GM19023 (cell line): ENCODE results near the gene FNDC3A.
"Not testable (repeated sequence)": the region's sequence is repeated elsewhere in the genome, so short reads cannot be mapped to it uniquely, and the experiment has no call there.

Experiments
- ATAC-seq: cut with Tn5 transposase; IDR thresholded peaks from one replicate; pipeline ENCODE4 v1.9.1; 2021; ENCODE audit warnings: mild to moderate bottlenecking, moderate library complexity; ENCODE audit not compliant: unreplicated experiment

The FNDC3A gene

GRCh38 chr13:48975101-48975855 lies 434 bp upstream of the FNDC3A start:
- peak; percentile 17 for ATAC-seq

DNA sequence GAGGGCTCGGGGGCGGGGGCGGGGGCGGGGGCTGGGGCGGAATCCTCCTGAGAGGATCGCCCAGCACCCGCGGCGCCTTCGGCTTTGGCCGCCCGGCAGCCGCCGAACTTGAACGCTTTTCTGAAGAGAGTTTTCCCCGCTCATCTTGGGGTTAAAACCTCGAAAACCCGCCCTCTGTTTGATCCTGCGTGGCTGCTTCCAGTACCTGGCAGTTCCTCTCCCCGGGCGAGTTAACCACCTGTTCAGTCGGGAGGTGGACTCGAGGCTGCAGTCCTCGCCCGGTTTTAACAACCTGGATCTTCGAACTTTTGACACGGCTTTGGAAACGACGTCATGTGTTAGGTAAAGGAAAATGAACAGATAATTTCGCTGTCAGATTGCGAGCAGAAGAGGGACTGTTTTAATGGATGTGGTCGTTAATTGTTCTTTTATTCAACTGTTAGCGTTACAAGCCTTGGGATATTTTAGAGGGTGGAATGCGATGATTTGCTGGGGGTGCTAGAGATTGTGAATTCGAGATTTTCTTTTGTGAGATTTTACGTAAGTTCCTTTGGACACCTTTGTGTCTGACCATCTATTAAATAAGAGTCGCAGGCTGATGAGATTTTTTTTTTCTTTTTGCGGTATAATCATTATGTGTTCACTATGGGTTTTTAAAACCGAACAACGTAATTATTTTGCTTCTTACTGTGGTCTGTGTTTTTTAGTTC lies 1.0 kb downstream of the FNDC3A start:
- ATAC-seq, result peak; percentile 16

DNA sequence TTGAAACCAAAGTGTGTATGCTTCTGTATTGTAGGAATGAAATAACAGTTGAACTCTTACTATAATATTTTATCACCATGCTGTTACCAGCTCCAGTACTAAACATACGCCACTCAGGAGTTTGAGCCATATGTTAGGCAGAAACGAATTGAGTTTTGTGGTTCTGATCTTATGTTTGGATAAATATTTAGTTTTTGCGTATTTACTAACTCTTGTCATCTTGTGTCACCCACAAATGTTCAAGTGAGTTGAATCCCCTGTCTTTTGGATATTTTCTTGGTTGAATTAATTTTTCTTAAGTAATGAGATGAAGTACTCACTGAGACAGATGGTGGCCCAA lies 1.5 kb downstream of the FNDC3A start:
- no peak for ATAC-seq

DNA sequence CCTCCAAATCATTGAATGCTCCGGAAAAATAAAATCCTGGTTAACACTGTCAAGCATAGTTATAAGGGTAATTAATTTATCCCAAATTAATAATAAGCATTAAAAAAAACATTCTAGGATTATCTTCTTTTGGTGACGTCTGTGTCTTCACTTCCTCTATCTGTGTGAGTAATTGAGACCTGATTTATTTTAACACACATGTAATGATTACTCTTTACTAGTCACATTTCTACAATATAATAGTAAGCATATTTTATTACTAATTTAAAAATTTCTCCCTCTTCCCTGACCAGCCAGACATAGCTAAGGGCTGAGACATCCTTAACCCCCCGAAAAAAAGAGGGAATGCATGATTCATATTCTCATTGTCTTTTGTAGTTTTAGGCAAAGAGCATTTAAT lies 2.3 kb downstream of the FNDC3A start:
- ATAC-seq, result no peak

DNA sequence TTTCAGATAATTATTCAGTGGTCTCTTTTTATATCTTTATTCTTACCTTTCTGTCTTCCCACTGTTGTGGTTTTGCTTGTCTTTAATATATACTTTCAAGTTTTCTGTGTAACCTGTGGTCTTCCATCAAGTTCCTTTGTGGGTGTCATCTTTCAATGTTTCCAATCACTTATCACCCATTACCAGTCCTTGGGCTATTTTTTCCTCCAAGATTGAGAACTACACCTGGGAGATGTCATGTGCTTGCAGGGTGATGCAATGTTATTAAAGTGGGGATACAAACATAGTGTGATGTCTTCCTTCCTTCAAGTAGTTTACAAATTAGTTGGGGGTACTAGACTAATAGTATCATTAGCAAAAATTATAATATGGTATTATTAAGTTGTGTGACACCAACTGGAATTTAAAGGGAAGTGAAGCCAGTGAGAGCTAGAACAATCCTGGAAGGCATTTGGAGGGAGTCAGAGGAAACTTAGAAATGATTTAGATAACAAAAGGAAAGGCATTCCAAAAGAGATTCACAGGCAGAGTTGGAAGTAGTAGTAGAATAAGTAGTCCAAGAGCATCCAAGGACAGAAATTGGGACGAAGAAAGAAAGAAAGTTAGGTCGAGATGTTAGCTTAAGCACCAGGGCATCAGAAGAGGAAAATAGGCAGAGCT lies 3.4 kb downstream of the FNDC3A start:
- ATAC-seq, result no peak

DNA sequence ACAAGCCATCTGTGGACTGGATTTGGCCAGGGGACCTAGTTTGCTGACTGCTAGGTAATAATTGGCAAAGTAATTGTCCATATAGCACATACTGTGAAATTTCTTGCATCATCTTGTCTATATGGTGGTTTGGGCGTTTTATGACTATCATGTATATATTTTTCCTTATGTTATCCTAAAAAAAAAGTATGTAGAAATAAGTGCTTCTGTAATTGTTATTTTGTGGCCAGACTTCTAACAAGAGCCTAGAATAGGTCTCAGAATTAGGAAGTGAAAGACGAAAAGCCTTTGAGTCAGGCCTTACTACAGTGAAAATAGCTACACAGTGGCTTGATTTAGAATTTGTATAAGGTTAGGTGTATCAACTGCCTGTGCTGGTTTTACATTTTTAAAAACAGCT lies 4.2 kb downstream of the FNDC3A start:
- ATAC-seq, result peak; percentile 30

DNA sequence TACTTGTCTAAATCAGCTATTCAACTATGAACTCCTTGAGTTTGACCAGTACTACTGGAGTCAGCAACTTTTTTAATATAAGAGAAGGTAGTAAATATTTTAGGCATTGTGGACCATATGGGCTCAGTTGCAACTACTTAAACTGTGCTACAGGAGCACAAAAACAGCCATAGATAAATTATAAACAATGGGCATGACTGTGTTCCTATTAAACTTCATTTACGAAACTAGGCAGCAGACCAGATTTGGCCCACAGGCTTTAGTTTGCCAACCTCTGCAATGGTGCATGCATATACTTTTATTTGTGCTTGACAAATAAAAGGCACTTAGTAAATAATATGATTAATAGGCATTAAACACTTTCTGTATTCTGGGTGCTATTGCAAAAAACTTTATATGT lies 7.6 kb downstream of the FNDC3A start:
- no peak for ATAC-seq

GRCh38 chr13:48985756-48986155 lies 10.0 kb downstream of the FNDC3A start:
- ATAC-seq, result no peak

- ATAC-seq, result no peak
Observed at GRCh38 chr13:48990900-48991299, 15.2 kb downstream of the FNDC3A start.

DNA sequence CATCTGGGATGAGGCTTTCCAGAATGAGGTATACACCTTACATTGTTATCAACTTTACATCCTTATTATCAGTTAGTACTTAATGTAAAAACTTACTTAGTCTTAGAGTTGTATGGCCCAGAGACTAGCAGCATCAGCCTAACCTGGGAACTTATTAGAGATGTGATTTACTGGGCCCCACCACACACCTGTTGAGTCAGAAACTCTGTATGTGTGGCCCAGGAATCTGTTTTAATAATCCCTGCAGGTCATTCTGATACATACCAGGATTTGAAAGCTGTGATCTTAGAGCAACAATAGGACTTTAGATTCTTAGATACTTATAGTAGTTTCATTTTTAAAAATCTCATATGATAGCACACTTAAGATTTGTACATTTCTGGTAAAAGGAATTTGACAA lies 17.4 kb downstream of the FNDC3A start:
- no peak for ATAC-seq

- no peak for ATAC-seq
Observed at GRCh38 chr13:48994706-48995105, 19.0 kb downstream of the FNDC3A start.

DNA sequence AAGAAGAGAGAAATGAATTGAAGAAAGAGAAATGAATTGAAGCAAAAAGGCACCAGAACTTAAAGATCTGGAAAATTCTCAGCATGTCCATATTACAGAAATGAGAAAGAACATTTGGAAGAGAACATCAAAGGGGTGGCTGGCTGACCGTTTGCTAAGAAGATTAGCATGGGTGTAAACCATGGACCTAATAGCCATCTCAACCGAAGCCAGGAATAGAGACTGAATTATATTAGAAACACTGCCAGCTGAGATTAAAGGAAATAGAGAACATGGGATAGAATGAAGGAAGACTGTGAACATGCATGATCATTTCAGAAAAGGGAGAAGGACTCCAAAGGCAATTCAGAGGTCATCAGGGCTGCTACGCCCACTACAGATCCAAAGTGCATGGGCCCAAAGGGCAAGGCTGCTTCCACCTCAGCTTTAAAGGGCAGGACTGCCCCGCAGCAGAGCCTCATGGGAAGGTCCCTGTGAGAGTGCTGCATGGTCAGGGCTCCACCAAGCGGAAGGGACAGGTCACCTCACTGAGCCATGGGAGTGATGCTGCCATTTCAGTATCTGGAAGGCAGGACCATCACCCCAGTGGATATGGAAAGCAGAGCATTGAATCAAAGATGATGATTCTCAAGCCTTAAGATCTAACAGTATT lies 23.1 kb downstream of the FNDC3A start:
- ATAC-seq, result no peak

DNA sequence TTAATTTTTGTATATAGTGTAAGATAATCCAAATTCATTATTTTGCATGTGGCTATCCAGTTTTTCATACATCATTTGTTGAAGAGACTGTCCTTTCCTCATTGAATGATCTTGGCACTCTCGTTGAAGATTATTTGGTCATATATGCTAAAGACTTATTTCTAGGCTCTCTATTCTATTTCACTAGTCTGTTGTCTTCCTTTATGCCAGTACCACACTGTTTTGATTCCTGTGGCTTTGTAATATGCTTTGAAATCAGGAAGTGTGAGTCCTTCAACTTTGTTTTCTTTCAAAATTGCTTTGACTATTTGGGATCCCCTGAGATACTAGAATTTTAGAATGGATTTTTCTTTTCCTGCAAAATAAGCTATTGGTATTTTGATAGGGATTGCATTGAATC lies 24.5 kb downstream of the FNDC3A start:
- ATAC-seq, result no peak

DNA sequence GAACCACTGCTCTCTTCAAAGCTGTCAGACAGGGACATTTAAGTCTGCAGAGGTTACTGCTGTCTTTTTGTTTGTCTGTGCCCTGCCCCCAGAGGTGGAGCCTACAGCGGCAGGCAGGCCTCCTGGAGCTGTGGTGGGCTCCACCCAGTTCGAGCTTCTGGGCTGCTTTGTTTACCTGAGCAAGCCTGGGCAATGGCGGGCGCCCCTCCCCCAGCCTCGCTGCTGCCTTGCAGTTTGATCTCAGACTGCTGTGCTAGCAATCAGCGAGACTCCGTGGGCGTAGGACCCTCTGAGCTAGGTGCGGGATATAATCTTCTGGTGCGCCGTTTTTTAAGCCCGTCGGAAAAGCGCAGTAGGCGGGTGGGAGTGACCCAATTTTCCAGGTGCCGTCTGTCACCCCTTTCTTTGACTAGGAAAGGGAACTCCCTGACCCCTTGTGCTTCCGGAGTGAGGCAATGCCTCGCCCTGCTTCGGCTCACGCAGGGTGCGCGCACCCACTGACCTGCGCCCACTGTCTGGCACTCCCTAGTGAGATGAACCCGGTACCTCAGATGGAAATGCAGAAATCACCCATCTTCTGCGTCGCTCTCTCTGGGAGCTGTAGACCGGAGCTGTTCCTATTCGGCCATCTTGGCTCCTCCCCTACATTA lies 43.4 kb downstream of the FNDC3A start:
- not testable (repeated sequence) for ATAC-seq

- ATAC-seq, result no peak
Observed at GRCh38 chr13:49020328-49020727, 44.6 kb downstream of the FNDC3A start.

GRCh38 chr13:49020940-49021553 lies 45.3 kb downstream of the FNDC3A start:
- ATAC-seq, result no peak

DNA sequence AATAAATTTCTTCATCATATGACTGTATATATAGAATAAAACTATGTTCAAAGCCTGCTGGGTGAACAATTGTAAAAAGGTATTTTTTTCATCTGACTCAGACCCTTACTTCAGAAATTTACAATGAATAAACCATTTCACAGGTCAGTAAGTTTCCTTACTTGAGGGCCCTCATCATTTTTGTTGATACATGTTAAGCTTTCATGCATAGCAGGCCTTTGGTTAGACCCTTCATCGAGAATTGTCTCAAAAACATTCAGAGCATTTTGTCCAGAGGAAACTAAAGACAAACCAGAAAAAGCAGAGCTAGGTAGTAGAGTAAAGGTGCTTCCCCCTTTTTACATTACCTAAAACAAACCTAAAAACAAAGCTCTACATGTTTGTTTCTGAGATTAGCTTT lies 46.2 kb downstream of the FNDC3A start:
- ATAC-seq, result no peak

DNA sequence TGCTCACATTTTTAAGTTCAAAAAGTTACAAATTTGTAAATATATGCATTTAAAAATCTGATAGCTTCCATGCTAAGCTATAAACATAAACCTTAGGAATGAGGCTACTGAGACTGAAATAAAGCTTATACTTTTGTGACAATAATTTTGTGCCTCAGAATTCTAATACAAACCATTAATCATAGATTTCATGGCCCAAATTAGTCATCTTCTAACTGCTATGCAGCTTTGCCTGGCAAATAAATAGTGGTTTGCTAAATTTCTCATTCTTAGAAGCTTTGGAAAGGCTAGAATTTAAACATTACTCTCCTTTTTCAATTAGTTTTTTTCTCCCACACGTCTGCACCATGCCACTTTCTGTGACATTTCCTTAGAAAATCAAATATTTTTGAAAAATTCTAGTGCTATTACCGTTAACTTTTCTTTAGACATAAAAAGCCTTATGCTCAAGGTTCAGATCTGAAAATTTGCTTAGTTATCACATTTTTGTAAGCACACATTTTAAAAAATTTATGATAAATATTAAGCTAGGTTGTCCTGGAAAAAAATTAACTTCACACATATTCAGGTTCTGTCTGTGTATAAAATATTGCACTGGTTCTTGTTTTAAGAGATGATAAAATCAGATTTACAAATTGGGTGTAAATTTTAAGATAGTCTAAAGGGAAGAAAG lies 46.9 kb downstream of the FNDC3A start:
- no peak for ATAC-seq

DNA sequence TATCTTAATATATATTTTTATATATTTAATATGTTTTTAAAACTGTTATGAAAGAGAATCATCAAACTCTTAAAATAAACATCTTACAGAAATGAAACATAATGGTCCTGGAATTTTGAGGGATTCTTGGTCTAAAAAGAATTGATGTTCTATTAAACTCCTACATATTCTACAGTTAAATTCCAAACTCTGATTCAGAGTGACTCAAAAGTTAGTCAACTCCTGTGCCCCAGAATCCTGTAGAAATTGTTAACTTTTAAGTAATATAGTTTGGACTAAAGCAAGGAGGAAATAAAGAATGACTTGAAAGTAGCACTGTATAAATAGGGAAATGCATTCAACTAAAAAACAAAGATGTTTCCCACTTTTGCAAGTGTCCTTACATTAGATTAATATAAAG lies 47.7 kb downstream of the FNDC3A start:
- no peak for ATAC-seq

DNA sequence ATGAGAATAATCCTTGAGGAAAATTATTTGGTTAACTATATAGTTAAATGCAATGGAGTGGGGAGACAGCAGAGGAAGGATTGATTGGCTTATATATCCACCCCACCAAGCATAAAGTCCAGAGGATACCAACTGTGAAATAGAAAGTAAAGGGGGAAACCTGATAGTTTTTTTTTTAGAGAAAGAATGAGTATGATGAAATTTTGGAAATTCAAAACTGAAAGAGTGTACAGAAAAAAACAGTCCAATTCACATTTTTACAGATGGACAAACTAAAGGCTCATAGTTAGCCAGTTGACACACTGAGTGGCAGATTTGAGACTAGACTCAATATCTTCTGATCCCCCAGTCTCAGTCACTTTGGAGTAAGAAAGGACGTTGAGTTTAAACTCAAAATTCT lies 51.1 kb downstream of the FNDC3A start:
- ATAC-seq, result no peak
